CD8-positive, alpha-beta memory T cell (primary cell): ENCODE data around the gene SH3BP1. TPM values are rescaled to one million over a fixed set of nuclear protein-coding genes. Genes with fewer than 3 reads are reported as not detected.
"Not testable (repeated sequence)": the region's sequence is repeated elsewhere in the genome, so short reads cannot be mapped to it uniquely, and the experiment has no call there.

Source experiments
- CTCF ChIA-PET: fragments of 350-600 bp; sonication (Branson Sonifier 250); formaldehyde crosslinking; loops from one replicate; lab custom pipeline; 2021; ENCODE audit warnings: antibody characterized with exemption; lab: Charles Lee
- POLR2A ChIA-PET: fragments of 350-600 bp; sonication (Branson Sonifier 250); formaldehyde crosslinking; loops from one replicate; lab custom pipeline; 2021; ENCODE audit warnings: antibody characterized with exemption; lab: Charles Lee
- DNase-seq, 5 donors: peaks; one replicate each; pipeline versions ENCODE4 v3.0.0 to v3.0.0-alpha.2; 2020 to 2022; ENCODE audit warnings: mixed read lengths in 1 of 5
- H3K27ac ChIP-seq: one replicate; pipeline ENCODE4 v1.7.0; 2013; ENCODE audit warnings: low read depth, mild to moderate bottlenecking, low read length, moderate library complexity
- H3K27me3 ChIP-seq: 2 replicates; pipeline ENCODE4 v1.7.0; 2013; ENCODE audit warnings: low read length, mild to moderate bottlenecking; ENCODE audit not compliant: insufficient read depth, poor library complexity, severe bottlenecking
- H3K36me3 ChIP-seq: 2 replicates; pipeline ENCODE4 v1.7.0; 2013; ENCODE audit warnings: mild to moderate bottlenecking, low read length, moderate library complexity; ENCODE audit not compliant: insufficient read depth
- H3K4me1 ChIP-seq: 2 replicates; pipeline ENCODE4 v1.7.0; 2013; ENCODE audit warnings: mild to moderate bottlenecking, low read length, moderate library complexity; ENCODE audit not compliant: insufficient read depth
- H3K4me3 ChIP-seq: 2 replicates; pipeline ENCODE4 v1.7.0; 2013; ENCODE audit warnings: mild to moderate bottlenecking, low read length
- H3K9me3 ChIP-seq: 2 replicates; pipeline ENCODE4 v1.7.0; 2013; ENCODE audit warnings: mild to moderate bottlenecking, low read length
- H3K27ac Mint-ChIP-seq, 8 donors: one replicate each; pipeline ENCODE4 v1.8.0; 2020 to 2021; ENCODE audit warnings: mixed read lengths in 8 of 8, mild to moderate bottlenecking in 6 of 8, inconsistent platforms in 3 of 8, moderate library complexity in 3 of 8
- H3K27me3 Mint-ChIP-seq, 2 donors: one replicate each; pipeline ENCODE4 v1.8.0; 2020 to 2021; ENCODE audit warnings: mixed read lengths in 2 of 2, mild to moderate bottlenecking in 1 of 2, moderate library complexity in 1 of 2
- H3K36me3 Mint-ChIP-seq, 3 donors: one replicate each; pipeline ENCODE4 v1.8.0; 2020 to 2021; ENCODE audit warnings: mixed read lengths in 3 of 3, inconsistent platforms in 1 of 3, mild to moderate bottlenecking in 1 of 3
- H3K4me1 Mint-ChIP-seq, 3 donors: one replicate each; pipeline ENCODE4 v1.8.0; 2020 to 2021; ENCODE audit warnings: mixed read lengths in 3 of 3, inconsistent platforms in 1 of 3, mild to moderate bottlenecking in 1 of 3
- H3K4me3 Mint-ChIP-seq, 7 donors: one replicate each; pipeline ENCODE4 v1.8.0; 2020 to 2021; ENCODE audit warnings: mixed read lengths in 7 of 7, mild to moderate bottlenecking in 6 of 7, moderate library complexity in 4 of 7, inconsistent platforms in 2 of 7
- H3K9me3 Mint-ChIP-seq, 5 donors: one replicate each; pipeline ENCODE4 v1.8.0; 2020 to 2022; ENCODE audit warnings: mixed read lengths in 5 of 5, mild to moderate bottlenecking in 3 of 5, moderate library complexity in 2 of 5, inconsistent platforms in 1 of 5
- polyA plus RNA-seq: library from polyadenylated mRNA; unstranded; fragments of 300-500 nt; fragmentation: Illumina TruSeq; gene quantifications from one replicate; pipeline ENCODE4 v1.2.3, GENCODE V29; 2021
- total RNA-seq, 2 experiments: library from RNA; stranded (reverse); gene quantifications; one replicate each; pipeline ENCODE4 v1.2.3, GENCODE V29; 2021

SH3BP1 gene
- total and polyA plus RNA-seq, 3 experiments from 2014 or later: 32.3 to 94.6 (median 93.1) TPM

GRCh38 chr22:37656583-37656982, 17.1 kb downstream of the SH3BP1 start:
- POLR2A ChIA-PET: interaction anchor here (0.6 to 4.3 kb wide), 5 partner anchors 13 to 621 kb away, joined by 3 to 50 read pairs (median 4); no protein-coding TSS in a partner anchor
- Histone ChIP-seq H3K4me1 (peaks cover 31% of the 10 kb centered on the region), H3K36me3 (peaks cover 22% of the 10 kb centered on the region)
- H3K27me3 Mint-ChIP-seq, H3K9me3 ChIP-seq, H3K4me3 ChIP-seq, DNase-seq, H3K9me3 Mint-ChIP-seq, H3K27me3 ChIP-seq, H3K27ac ChIP-seq: not testable (repeated sequence)
- Mint-ChIP-seq H3K36me3 (peaks cover 0 to 38% (median 0%) of the 10 kb centered on the region in 3 donors), H3K4me1 (peaks cover 30 to 36% (median 35%) of the 10 kb centered on the region in 3 donors), H3K4me3 (peak overlapping the region in 1 of 7 donors; percentile 56), H3K27ac (peak overlapping the region in 4 of 8 donors; percentile 20 to 43 (median 32))
- CTCF ChIA-PET: interaction anchor here (0.9 to 20.3 kb wide), 4 partner anchors 18 to 117 kb away, joined by 6 to 285 read pairs (median 40); partner anchors contain the start of genes GGA1 and SH3BP1

GRCh38 chr22:37657590-37658132, 18.2 kb downstream of the SH3BP1 start:
- H3K27ac ChIP-seq: peak overlapping the region; percentile 52

GRCh38 chr22:37658133-37659065, 18.9 kb downstream of the SH3BP1 start, which contains the start of gene PDXP:
Gene PDXP, plus strand, starts transcription at chr22:37658723. Its CDS starts 60 bp downstream, at chr22:37658783.
- Mint-ChIP-seq H3K4me3 (peak within 1 kb of the TSS; percentile 85 to 91 (median 88)), H3K27ac (peak within 1 kb of the TSS; percentile 66 to 97 (median 94)), H3K36me3 (peaks cover 0 to 23% (median 0%) of the 10 kb centered on the region in 3 donors), H3K9me3 (no peaks in the 10 kb centered on the region), H3K27me3 (no peaks in the 10 kb centered on the region), H3K4me1 (peaks cover 34 to 44% (median 36%) of the 10 kb centered on the region in 3 donors)
- Histone ChIP-seq H3K36me3 (peaks cover 8% of the 10 kb centered on the region), H3K9me3 (no peaks in the 10 kb centered on the region), H3K4me3 (peak within 1 kb of the TSS; percentile 69), H3K27ac (peak within 1 kb of the TSS; percentile 52), H3K4me1 (peaks cover 31% of the 10 kb centered on the region), H3K27me3 (no peaks in the 10 kb centered on the region)
- ChIA-PET CTCF (interaction anchor here (0.9 to 20.3 kb wide), 12 partner anchors 9 to 205 kb away, joined by 3 to 285 read pairs (median 7); partner anchors contain the start of genes GGA1, LGALS1 and SH3BP1), POLR2A (interaction anchor here (0.6 to 4.3 kb wide), 15 partner anchors 10 to 529 kb away, joined by 3 to 59 read pairs (median 8); partner anchors contain the start of genes GGA1, LGALS1 and NOL12)
- peak; percentile 96 to 98 (median 97) for DNase-seq

More at GRCh38 chr22:37657590-37658132, 18.2 kb downstream of the SH3BP1 start:
- ChIA-PET CTCF (interaction anchor here (0.9 to 20.3 kb wide), 13 partner anchors 10 to 206 kb away, joined by 3 to 285 read pairs (median 7); partner anchors contain the start of genes GGA1, LGALS1 and SH3BP1), POLR2A (interaction anchor here (0.7 to 4.3 kb wide), 17 partner anchors 9 to 619 kb away, joined by 3 to 59 read pairs (median 8); partner anchors contain the start of genes GGA1, LGALS1 and NOL12)
- peaks cover 31% of the 10 kb centered on the region for H3K4me1 ChIP-seq
- H3K27me3 ChIP-seq: no peaks in the 10 kb centered on the region
- DNase-seq: no peak
- Mint-ChIP-seq H3K36me3 (peaks cover 0 to 30% (median 0%) of the 10 kb centered on the region in 3 donors), H3K9me3 (no peaks in the 10 kb centered on the region), H3K4me3 (peak overlapping the region; percentile 84 to 91 (median 87)), H3K27ac (peak overlapping the region; percentile 66 to 97 (median 94)), H3K27me3 (no peaks in the 10 kb centered on the region), H3K4me1 (peaks cover 34 to 44% (median 36%) of the 10 kb centered on the region in 3 donors)
- H3K36me3 ChIP-seq: peaks cover 14% of the 10 kb centered on the region
- peak overlapping the region; percentile 69 for H3K4me3 ChIP-seq
- no peaks in the 10 kb centered on the region for H3K9me3 ChIP-seq

GRCh38 chr22:37659066-37659896, 19.8 kb downstream of the SH3BP1 start:
- H3K4me1 Mint-ChIP-seq: peaks cover 34 to 44% (median 36%) of the 10 kb centered on the region in 3 donors
- H3K36me3 Mint-ChIP-seq: peaks cover 0 to 16% (median 0%) of the 10 kb centered on the region in 3 donors
- H3K27ac Mint-ChIP-seq: peak overlapping the region; percentile 47 to 81 (median 67)
- ChIA-PET POLR2A (interaction anchor here (1.3 to 4.3 kb wide), 9 partner anchors 13 to 52 kb away, joined by 3 to 59 read pairs (median 12); partner anchors contain the start of genes LGALS1 and NOL12), CTCF (interaction anchor here (0.7 to 20.3 kb wide), 9 partner anchors 11 to 204 kb away, joined by 3 to 285 read pairs (median 7); partner anchors contain the start of genes GGA1, LGALS1 and SH3BP1)
- no peaks in the 10 kb centered on the region for H3K27me3 Mint-ChIP-seq
- no peaks in the 10 kb centered on the region for H3K9me3 ChIP-seq
- H3K27me3 ChIP-seq: no peaks in the 10 kb centered on the region
- peak overlapping the region; percentile 46 for H3K4me3 ChIP-seq
- H3K4me1 ChIP-seq: peaks cover 31% of the 10 kb centered on the region
- peak overlapping the region; percentile 25 for H3K27ac ChIP-seq
- H3K36me3 ChIP-seq: no peaks in the 10 kb centered on the region
- peak overlapping the region; percentile 78 to 89 (median 80) for H3K4me3 Mint-ChIP-seq
- DNase-seq: no peak
- H3K9me3 Mint-ChIP-seq: no peaks in the 10 kb centered on the region

- ChIA-PET POLR2A (interaction anchor here (0.5 to 4.3 kb wide), 3 partner anchors 16 to 38 kb away, joined by 9 to 59 read pairs (median 50); partner anchors contain the start of gene LGALS1), CTCF (interaction anchor here (0.7 to 20.3 kb wide), 11 partner anchors 10 to 52 kb away, joined by 3 to 285 read pairs (median 7); partner anchors contain the start of genes GGA1, LGALS1, NOL12 and SH3BP1)
- Histone ChIP-seq H3K4me1 (peaks cover 31% of the 10 kb centered on the region), H3K36me3 (no peaks in the 10 kb centered on the region), H3K27ac (peak overlapping the region; percentile 6), H3K4me3 (peak overlapping the region; percentile 46), H3K9me3 (no peaks in the 10 kb centered on the region), H3K27me3 (no peaks in the 10 kb centered on the region)
- H3K27ac Mint-ChIP-seq: peak overlapping the region; percentile 47 to 81 (median 67)
- peaks cover 34 to 47% (median 36%) of the 10 kb centered on the region in 3 donors for H3K4me1 Mint-ChIP-seq
- no peak for DNase-seq
- H3K36me3 Mint-ChIP-seq: peaks cover 0 to 11% (median 0%) of the 10 kb centered on the region in 3 donors
- H3K27me3 Mint-ChIP-seq: no peaks in the 10 kb centered on the region
- peak overlapping the region; percentile 78 to 89 (median 80) for H3K4me3 Mint-ChIP-seq
- no peaks in the 10 kb centered on the region for H3K9me3 Mint-ChIP-seq
These were observed 20.6 kb downstream of the SH3BP1 start for GRCh38 chr22:37659897-37660708.

- Histone ChIP-seq H3K4me1 (peaks cover 31% of the 10 kb centered on the region), H3K4me3 (no peak overlapping the region), H3K36me3 (no peaks in the 10 kb centered on the region), H3K9me3 (no peaks in the 10 kb centered on the region), H3K27me3 (no peaks in the 10 kb centered on the region), H3K27ac (peak overlapping the region; percentile 6)
- Mint-ChIP-seq H3K9me3 (no peaks in the 10 kb centered on the region), H3K36me3 (peaks cover 0 to 11% (median 0%) of the 10 kb centered on the region in 3 donors), H3K27me3 (no peaks in the 10 kb centered on the region), H3K4me1 (peaks cover 34 to 47% (median 36%) of the 10 kb centered on the region in 3 donors), H3K4me3 (peak overlapping the region in 6 of 7 donors; percentile 34 to 81 (median 78)), H3K27ac (peak overlapping the region in 3 of 8 donors; percentile 56 to 83 (median 61))
- DNase-seq: no peak
- CTCF ChIA-PET: interaction anchor here (1.2 to 20.3 kb wide), 9 partner anchors 9 to 203 kb away, joined by 4 to 285 read pairs (median 6); partner anchors contain the start of genes GGA1, LGALS1, NOL12 and SH3BP1
- POLR2A ChIA-PET: interaction anchor here (1.1 to 3.8 kb wide), 3 partner anchors 14 to 15 kb away, joined by 3 to 59 read pairs (median 5); partner anchors contain the start of gene LGALS1
These were observed 21.2 kb downstream of the SH3BP1 start for GRCh38 chr22:37660709-37661045.
